Left hindlimb (tissue), 1 donor: ENCODE measurements around the gene THAP3.

Source experiments
- DNase-seq: peaks from one replicate; pipeline ENCODE4 v3.0.0-alpha.2; 2018

Gene THAP3

GRCh38 chr1:6624710-6625583, at the start of gene THAP3:
TSS of gene THAP3 (plus strand) at chr1:6624868. CDS start at chr1:6625219, 351 bp downstream.
- peak; percentile 90 for DNase-seq

GRCh38 chr1:6577831-6578525, 46.7 kb upstream of the THAP3 start:
- no peak for DNase-seq

GRCh38 chr1:6578624-6579373, 45.9 kb upstream of the THAP3 start:
- no peak for DNase-seq

GRCh38 chr1:6579374-6580118, 45.1 kb upstream of the THAP3 start, which contains the start of gene ZBTB48:
TSS of gene ZBTB48 (plus strand) at chr1:6579994. CDS start at chr1:6580610, 616 bp downstream.
- peak; percentile 99 for DNase-seq

- DNase-seq, result no peak
These were observed 44.5 kb upstream of the THAP3 start for GRCh38 chr1:6580119-6580592.

- no peak for DNase-seq
These were observed 43.9 kb upstream of the THAP3 start for GRCh38 chr1:6580593-6581409.

GRCh38 chr1:6581561-6582305, 42.9 kb upstream of the THAP3 start:
- DNase-seq, result no peak

- DNase-seq, result no peak
These were observed 42.3 kb upstream of the THAP3 start for GRCh38 chr1:6582370-6582769.

GRCh38 chr1:6584126-6585080, 40.3 kb upstream of the THAP3 start:
- no peak for DNase-seq

- DNase-seq, result no peak
These were observed 39.5 kb upstream of the THAP3 start for GRCh38 chr1:6585081-6585722.

GRCh38 chr1:6585841-6586240, 38.8 kb upstream of the THAP3 start:
- DNase-seq, result no peak

GRCh38 chr1:6586404-6586816, 38.3 kb upstream of the THAP3 start:
- no peak for DNase-seq

GRCh38 chr1:6587261-6588005, 37.2 kb upstream of the THAP3 start:
- DNase-seq, result peak; percentile 66

- no peak for DNase-seq
These were observed 36.4 kb upstream of the THAP3 start for GRCh38 chr1:6588128-6588892.

GRCh38 chr1:6588893-6589520, 35.7 kb upstream of the THAP3 start:
- no peak for DNase-seq

GRCh38 chr1:6590046-6590445, 34.6 kb upstream of the THAP3 start:
- DNase-seq, result no peak

GRCh38 chr1:6591222-6591621, 33.4 kb upstream of the THAP3 start:
- DNase-seq, result no peak
